SKM-1 treated with dmso at 0.1 percent for 144 hours (cell line): Measurements from ENCODE around the gene HOXA3.

ENCODE experiments used
- DNase-seq: peaks from one replicate; lab custom pipeline; 2025; ENCODE audit not compliant: unreplicated experiment; lab: John Stamatoyannopoulos, UW

HOXA3 gene

GRCh38 chr7:27157702-27158431 is 5.5 kb upstream of the HOXA3 start:
- DNase-seq, result no peak

DNA sequence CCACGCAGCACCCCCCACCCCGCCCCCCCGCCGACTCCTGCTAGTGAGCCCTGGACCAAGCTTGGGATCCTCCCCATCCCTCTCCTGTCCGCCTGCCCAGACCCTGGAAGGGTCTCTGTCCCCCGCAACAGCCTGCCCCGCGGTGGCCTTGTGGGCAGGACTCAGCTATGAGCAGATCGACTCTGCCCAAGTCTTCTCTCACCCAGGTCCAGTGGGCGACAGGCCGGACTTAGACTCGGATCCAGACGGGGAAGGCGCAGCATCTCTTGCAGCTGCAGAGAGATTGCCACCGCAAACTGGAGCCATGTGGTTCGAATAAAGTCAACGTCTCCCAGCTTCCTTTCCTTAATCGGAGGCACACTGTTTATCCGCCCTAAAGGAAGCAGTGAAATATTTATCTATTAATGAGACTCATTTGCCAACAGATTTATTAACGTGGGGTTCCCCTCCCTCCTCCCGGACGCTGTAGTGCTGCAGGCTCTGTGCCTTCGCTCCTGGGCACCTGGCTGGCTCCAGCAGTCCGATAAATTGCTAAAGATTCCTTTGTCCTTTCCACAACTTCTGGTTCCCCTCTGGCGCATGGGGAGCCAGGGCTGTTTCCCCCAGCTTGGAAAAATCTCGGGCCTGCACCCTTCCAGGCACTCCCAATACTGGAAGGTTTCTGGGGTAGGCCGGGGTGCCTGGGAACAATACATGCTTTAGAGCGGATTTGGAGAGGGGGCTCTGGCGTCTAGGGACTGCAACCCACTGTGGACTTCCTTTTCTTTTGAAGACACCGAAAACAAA is 4.7 kb upstream of the HOXA3 start:
- no peak for DNase-seq

DNA sequence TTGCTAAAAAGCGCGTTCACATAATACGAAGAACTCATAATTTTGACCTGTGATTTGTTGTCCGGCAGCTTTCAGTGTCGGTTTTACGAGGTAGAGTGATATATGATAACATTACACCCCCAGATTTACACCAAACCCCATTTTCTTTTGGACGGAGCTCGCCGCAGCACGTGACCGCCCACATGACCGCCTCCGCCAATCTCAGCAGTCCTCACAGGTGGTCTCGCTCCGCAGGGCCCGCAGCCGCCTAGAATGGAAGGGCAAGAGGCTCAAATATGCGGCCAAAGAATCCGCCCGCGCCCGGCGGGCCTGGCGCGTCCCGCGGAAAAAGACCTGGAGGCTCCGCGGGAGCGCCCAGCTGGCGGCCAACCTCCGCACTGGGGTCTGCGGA is 4.1 kb upstream of the HOXA3 start, which contains the start of gene HOXA7:
HOXA7 (minus strand) TSS at position 168 of the 391 bp plus-strand sequence; CDS start at position 38, 130 bp downstream.
- peak; percentile 48 for DNase-seq

DNA sequence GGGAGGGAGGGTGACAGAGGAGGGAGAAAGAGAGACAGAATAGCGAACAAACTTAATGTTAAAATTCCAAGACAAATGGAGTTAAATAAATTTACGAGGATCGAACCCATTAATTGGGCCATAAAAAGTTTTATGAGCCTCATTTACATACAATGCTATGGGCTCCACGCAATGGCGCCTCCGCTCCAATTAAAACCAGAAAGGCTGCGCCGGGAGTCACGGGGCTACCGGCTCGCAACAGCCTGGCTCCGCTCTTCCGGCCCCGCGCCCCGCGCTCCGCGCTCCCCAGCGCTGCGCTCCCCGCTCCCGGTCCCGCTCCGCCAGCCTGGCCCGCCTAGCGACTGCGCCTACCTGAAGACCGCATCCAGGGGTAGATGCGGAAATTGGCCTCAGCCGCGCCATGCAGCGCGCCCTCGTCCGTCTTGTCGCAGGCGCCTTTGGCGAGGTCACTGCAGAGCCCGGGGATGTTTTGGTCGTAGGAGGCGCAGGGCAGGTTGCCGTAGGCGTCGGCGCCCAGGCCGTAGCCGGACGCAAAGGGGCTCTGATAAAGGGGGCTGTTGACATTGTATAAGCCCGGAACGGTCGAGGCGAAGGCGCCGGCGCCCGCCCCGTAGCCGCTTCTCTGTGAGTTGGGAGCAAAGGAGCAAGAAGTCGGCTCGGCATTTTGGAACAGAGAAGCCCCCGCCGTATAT is 3.6 kb upstream of the HOXA3 start:
- DNase-seq, result no peak

DNA sequence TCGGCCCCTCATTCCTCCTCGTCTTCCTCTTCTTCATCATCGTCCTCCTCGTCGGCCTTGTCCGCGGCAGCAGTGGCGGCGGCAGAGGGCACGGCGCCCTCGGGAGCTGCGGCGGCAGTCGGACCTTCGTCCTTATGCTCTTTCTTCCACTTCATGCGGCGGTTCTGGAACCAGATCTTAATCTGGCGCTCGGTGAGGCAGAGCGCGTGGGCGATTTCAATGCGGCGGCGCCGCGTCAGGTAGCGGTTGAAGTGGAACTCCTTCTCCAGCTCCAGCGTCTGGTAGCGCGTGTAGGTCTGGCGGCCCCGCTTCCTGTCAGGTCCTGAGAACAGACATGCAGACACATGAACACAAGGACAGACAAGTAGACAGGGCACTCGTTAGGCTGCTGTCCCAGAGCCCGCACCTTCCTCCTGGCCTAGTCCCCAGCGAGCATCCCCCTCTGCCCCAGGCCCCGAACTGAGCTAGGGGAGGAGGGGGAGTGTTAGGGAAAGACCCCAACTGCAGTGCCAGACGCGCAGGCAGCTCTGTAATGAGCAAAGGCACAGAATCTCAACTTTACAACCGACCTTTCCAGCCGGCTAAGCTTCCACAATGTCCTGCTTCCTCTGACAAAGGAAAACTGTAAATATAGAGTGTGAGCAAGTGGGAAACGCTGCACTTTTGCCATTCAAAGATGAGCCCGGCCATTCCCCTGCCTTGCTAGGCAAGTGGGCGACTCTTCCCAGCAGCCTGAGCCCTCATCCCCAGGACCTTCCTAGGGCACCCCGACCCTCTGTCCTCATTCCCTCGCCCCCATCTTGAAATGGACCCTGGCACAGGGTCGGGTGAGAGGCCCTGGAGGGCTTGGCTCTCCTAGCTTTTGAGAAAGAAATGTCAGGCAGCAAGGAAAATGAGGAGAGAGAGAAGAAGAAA is 2.8 kb upstream of the HOXA3 start:
- no peak for DNase-seq

DNA sequence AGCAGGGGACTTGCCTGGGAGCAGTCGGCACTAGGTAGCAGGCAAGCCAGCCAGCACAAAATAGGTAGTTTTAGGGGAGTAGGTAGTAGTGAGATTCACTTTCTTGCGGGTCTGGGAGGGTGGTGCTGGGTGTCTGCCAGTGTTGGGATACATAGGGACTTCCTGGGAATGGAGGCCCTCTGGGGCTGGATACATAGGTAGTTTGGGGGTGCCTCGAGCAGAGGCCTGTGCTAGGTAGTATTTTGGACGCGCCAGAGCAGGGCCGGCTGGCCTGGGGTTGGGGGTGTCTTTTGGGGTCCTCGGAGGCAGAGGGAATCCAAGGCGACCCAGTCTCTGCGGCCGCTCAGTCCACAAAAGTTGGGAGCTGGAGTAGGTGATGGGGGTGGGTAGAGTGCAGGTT is 2.0 kb upstream of the HOXA3 start:
- no peak for DNase-seq

GRCh38 chr7:27153526-27153925 is 1.1 kb upstream of the HOXA3 start:
- no peak for DNase-seq

DNA sequence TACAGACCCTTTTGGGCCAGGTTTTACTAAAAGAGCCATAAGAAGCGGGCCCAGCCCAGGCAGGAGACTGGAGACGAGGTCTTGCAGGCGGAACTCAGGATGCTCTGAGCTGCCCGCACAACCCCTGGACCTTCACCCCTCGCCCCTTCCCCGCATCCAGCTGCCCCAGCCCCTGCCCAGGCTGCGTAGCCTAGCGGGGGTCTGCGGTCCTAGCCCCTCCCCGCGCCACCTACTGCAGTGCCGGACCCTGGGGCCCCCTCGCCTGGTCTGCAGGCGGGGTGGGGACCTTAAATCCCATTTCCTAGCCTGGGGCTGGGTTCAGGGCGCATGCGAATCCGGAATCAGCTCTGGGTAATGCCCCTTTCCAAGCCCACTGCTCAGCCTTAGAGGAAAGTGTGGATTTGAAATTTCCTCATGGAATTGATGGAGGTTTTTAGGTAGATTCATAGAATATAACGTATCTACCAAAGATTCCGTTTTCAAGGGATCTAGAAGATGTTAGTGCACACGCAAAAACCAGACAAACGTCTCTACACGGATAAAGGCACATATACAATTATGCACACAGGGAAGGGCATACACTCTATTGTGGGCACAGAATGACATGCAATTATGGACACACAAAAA is 546 bp upstream of the HOXA3 start:
- no peak for DNase-seq

DNA sequence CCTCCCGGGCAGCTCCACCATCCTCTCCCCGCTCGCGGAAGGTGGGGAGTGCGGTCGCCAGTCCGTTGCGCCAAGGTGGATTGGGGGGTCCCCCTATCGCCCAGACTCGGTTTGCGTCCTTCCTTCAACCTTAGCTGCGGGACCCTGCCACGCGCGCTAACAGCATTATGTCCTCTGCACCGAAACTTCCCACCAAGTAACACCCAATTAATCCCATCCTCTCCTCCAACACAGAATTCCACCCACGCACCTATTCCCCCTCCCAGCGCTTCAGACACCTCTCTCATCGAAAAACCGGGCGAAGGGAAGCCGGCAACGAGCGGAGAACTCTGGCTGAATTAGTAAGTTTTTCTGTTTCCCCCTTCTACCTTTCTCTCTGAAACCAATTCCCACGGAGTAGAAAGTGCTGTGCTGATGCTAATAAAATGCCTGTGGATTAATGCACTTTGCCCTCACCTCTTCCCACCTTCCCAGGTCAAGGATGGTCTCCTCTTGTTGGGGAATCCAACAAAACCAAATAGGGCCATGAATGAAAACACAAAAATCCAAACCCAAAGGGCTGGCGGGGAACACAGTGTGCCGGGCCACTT is 947 bp downstream of the HOXA3 start:
- DNase-seq, result no peak

DNA sequence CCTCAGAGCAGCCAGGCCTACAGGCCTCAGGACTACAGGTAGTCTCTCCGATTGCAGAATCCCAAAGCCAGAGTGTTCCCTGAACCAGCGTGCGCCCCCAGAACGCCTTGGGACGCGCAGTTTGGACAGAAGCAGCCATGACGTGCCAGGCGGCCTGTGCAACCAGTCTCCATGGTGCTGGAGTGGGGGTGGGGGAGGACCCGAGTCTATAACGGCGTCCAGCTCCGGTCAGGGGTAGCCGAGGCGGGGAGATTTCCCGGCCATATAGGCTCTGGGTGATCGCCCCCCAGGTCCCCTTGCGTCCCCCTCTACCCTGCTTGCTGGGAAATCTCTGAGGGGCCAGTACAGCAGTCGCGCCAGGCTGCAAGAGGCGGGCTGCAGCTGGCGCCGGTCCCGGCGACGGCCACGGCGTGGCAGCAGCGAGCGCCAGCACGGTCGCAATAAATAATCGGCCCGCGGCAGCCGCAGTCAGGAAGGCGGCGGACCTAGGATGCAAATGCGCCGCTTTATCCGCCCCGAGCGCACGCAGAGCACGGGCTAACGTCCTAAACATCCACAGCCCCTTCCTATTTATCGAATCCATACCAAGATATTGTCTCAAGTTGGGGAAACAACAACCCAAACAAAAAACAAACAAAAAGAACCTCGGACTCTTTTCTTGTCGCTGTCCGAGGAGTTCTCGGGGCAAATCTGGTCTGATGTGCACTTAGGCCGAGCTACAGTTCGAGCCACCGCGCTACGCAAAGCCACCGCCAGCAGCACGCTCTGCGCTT is 1.6 kb downstream of the HOXA3 start:
- peak; percentile 75 for DNase-seq

DNA sequence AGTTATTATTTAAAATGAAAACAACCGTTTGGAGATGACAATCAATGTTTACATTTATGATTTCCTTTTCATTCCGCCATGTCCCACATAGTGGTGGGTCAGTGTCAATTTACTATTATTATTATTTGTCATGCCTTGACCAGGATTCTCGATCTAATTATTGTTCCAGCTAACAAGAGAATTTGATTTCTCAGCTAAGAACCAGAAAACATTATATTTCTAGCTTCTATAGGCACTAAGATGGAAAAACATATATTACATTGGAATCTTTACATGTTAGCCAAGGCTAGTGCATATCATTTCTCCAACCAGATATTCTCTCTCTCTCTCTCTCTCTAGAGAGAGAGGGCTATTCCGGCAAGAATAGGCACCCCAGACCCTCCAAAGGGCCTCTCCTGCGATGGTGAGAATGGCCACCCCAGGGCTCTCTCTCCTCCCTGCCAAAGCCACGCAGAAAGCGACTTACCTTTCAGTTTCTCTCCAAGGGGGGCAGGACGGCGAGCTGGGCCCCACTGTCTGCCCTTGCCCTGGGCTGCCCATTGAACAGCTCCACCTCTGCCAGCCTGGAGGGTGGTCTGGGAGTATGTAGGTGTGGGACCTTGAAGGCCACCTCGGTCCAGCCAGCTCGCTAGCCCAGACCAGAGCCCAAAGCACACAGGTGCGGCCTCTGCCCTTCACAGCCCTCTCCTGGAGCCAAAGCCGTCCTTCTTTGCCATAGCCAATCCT is 2.4 kb downstream of the HOXA3 start:
- no peak for DNase-seq

GRCh38 chr7:27148756-27149641 is 3.4 kb downstream of the HOXA3 start:
- DNase-seq, result no peak

DNA sequence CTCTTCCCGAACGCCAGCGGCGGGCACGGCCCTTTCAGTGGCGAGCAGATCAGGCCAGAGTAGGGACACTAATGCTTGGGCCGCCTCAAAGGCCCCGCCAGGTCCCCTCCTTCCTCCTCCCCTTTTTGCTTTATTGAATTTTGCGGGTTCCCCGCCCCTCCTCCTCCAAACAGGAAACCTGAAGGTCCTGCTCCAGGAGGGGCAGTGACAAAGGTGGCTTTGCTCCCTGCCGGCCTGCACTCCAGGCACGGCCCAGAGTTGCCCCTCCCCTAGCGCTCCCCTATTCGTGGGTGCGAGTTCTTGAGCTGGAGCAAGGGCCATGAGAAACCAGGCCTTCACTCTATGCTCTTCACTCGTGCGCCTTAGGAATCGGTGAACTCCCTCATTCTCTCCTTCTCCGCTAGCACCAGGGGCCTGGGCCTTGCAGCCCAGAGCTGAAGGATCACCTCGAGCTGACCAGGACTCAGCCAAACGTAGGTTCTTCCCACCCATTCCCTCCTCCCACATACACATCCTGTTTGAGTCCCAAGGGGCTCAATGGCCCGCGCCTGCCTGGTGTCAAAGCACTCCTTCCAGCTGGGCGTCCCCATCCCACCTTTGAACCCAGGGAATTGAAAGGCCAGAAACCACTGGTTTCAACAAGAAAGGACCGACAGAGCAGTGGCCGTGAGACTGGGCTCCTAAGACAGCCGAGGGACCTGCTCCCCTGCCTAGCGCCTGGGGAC is 4.2 kb downstream of the HOXA3 start:
- no peak for DNase-seq

DNA sequence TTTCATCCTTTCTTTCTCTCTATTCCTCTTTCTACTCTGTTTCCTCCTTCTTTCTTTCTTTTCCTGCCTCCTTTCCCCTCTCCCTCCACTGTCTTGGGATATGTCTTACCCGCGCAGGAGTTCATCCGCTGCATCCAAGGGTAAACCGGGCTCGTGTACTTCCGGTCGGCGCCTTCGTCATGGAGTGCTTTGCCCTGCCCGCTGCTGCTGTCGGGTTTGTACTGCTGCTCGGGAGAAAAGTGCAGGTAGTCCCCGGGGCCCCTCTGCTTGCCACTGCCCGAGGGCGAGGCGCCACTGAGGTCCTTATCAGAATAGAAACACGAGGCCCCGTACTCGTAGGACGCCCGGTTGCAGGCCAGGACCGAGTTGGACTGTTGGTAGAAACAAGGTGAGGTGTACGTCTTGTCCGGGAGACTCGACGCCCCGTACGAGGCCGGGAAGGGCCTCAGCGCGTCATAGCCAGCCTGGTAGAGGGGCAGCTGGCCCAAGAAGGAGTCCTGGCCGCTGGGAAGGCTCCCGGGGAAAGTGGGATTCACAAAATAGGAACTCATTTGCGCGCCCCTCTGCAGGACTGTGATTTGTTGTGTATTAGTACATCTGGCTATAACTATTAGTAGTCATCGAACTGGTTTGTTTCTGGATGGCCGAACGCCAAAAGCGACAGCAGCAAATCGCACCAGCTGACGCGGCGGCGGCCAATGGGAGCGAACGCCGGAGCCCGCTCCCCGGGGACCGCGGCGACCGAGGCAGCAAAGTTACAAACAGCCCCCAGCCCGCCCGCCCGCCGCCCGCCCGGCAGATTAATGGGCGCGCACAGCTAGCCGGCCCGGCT is 5.0 kb downstream of the HOXA3 start, which contains the start of gene HOXA6:
HOXA6 (minus strand) TSS at position 576 of the 832 bp plus-strand sequence; CDS start at position 551, 25 bp downstream.
- DNase-seq, result no peak

- DNase-seq, result no peak
These were observed 5.7 kb downstream of the HOXA3 start for GRCh38 chr7:27146491-27147198.
